Lung (tissue), 12 donors: ENCODE results near the gene ZBTB34. TPM values are rescaled to one million over a fixed set of nuclear protein-coding genes. Genes with fewer than 3 reads are reported as not detected.

Source experiments
- ATAC-seq: fragments of 200-7000 bp; cut with Tn5 transposase; one replicate; pipeline ENCODE4 v1.9.1; 2020; ENCODE audit warnings: moderate number of reproducible peaks; ENCODE audit not compliant: insufficient read depth, low FRiP score
- DNase-seq, 3 donors: peaks; one replicate each; pipeline ENCODE4 v3.0.0-alpha.2; 2013 to 2017
- H3K27ac ChIP-seq, 2 donors: one replicate each; pipeline ENCODE4 v1.5.1; 2013; ENCODE audit warnings: mild to moderate bottlenecking in 2 of 2, moderate library complexity in 2 of 2, control low read depth in 1 of 2, inconsistent platforms in 1 of 2, low read depth in 1 of 2, low read length in 1 of 2
- H3K27me3 ChIP-seq, 3 donors: one replicate each; pipeline ENCODE4 v1.5.1; 2013; ENCODE audit warnings: low read length in 2 of 3; ENCODE audit not compliant: control insufficient read depth in 3 of 3, insufficient read depth in 3 of 3
- H3K36me3 ChIP-seq, 4 donors: one replicate each; pipeline ENCODE4 v1.5.1; 2013; ENCODE audit warnings: low read length in 4 of 4, mild to moderate bottlenecking in 1 of 4, moderate library complexity in 1 of 4; ENCODE audit not compliant: control insufficient read depth in 4 of 4, insufficient read depth in 4 of 4
- H3K4me1 ChIP-seq, 5 donors: one replicate each; pipeline ENCODE4 v1.5.1; 2013; ENCODE audit warnings: low read length in 5 of 5, mild to moderate bottlenecking in 2 of 5, moderate library complexity in 1 of 5; ENCODE audit not compliant: control insufficient read depth in 5 of 5, insufficient read depth in 5 of 5
- H3K4me3 ChIP-seq: one replicate; pipeline ENCODE4 v1.5.1; 2013; ENCODE audit warnings: mild to moderate bottlenecking, control low read depth, moderate library complexity
- H3K9ac ChIP-seq, 2 donors: one replicate each; pipeline ENCODE4 v1.5.1; 2013; ENCODE audit warnings: low read length in 2 of 2, control low read depth in 1 of 2; ENCODE audit not compliant: insufficient read depth in 1 of 2
- H3K9me3 ChIP-seq, 4 donors: one replicate each; pipeline ENCODE4 v1.5.1; 2013; ENCODE audit warnings: low read length in 3 of 4, mild to moderate bottlenecking in 1 of 4, moderate library complexity in 1 of 4; ENCODE audit not compliant: control insufficient read depth in 4 of 4, insufficient read depth in 3 of 4
- CTCF ChIP-seq: IDR thresholded peaks from 2 replicates; pipeline ENCODE4 v1.5.1; 2012; ENCODE audit warnings: mild to moderate bottlenecking; ENCODE audit errors: control extremely low read depth, extremely low read depth
- WGBS, 2 donors: extraction: QIAGEN DNeasy Blood & Tissue Kit; methylation state at CpG; one replicate each; pipeline ENCODE4 v1.1.7; 2013; 5-methylcytosine and 5-hydroxymethylcytosine counted together
- polyA plus RNA-seq, 2 donors: library from polyadenylated mRNA; stranded (reverse); fragments of 200-250 nt; gene quantifications; one replicate each; pipeline ENCODE4 v1.2.1, GENCODE V29; 2013
- total RNA-seq, 2 donors: library from RNA; depleted of rRNA in 1 of 2; stranded (reverse); fragments of >200 nt in 1 of 2; gene quantifications; one replicate each; pipeline ENCODE4 v1.2.1, GENCODE V29; 2014 to 2021
- donor health status: control.
- donor health status: control.
- donor health status: Bipolar disorder and iron deficiency.
- donor health status: healthy.
- donor health status: DM: yes; HTN: yes; CAD: no.

The ZBTB34 gene
- total and polyA plus RNA-seq, 4 donors, result 3.2 to 35.6 (median 7.7) TPM

- Histone ChIP-seq H3K9ac (no peak overlapping the region), H3K27ac (no peak overlapping the region), H3K9me3 (no peaks in the 10 kb centered on the region), H3K36me3 (no peaks in the 10 kb centered on the region), H3K4me1 (no peaks in the 10 kb centered on the region), H3K27me3 (no peaks in the 10 kb centered on the region), H3K4me3 (no peak overlapping the region)
- DNase-seq, result no peak
- no peak for ATAC-seq
- 70 to 84% methylated on average over 6 of the region's 6 CpGs for WGBS, 2 donors
- TF ChIP-seq CTCF, result no peak
These were observed 45.7 kb downstream of the ZBTB34 start for GRCh38 chr9:126906091-126906490.

- H3K4me1 ChIP-seq, result no peaks in the 10 kb centered on the region
- H3K9me3 ChIP-seq, result peaks cover 0 to 2% (median 0%) of the 10 kb centered on the region in 4 donors
- DNase-seq, result no peak
- WGBS, 2 donors, result 69 to 74% methylated on average over 2 of the region's 2 CpGs
- no peaks in the 10 kb centered on the region for H3K36me3 ChIP-seq
- no peak for TF ChIP-seq CTCF
- no peak overlapping the region for H3K27ac ChIP-seq
- no peak overlapping the region for H3K4me3 ChIP-seq
- H3K9ac ChIP-seq, result no peak overlapping the region
- H3K27me3 ChIP-seq, result no peaks in the 10 kb centered on the region
- no peak for ATAC-seq
These were observed 46.6 kb downstream of the ZBTB34 start for GRCh38 chr9:126907058-126907457.

GRCh38 chr9:126914458-126915280 lies 54.2 kb downstream of the ZBTB34 start, which contains the start of gene RALGPS1:
TSS of gene RALGPS1 (plus strand) at chr9:126914782. CDS start at chr9:126962290, 47,508 bp downstream.
- H3K36me3 ChIP-seq, result no peaks in the 10 kb centered on the region
- DNase-seq, result peak; percentile 93 to 97 (median 96)
- ATAC-seq, result peak; percentile 99
- peak within 1 kb of the TSS; percentile 67 for H3K4me3 ChIP-seq
- no peaks in the 10 kb centered on the region for H3K27me3 ChIP-seq
- peaks cover 0 to 5% (median 0%) of the 10 kb centered on the region in 5 donors for H3K4me1 ChIP-seq
- no peak for TF ChIP-seq CTCF
- H3K9me3 ChIP-seq, result peaks cover 0 to 2% (median 0%) of the 10 kb centered on the region in 4 donors
- peak within 1 kb of the TSS; percentile 86 for H3K27ac ChIP-seq
- no peak within 1 kb of the TSS for H3K9ac ChIP-seq
- WGBS, 2 donors, result 1% methylated on average over 52 to 105 of the region's 105 CpGs
